HepG2 (cell line): ENCODE results near the gene MFSD12.

Experiments
- CEBPB ChIP-seq: IDR thresholded peaks from 2 replicates; pipeline ENCODE4 v1.6.1; 2011; ENCODE audit warnings: low read depth, low read length, improper control_type of control experiment, borderline replicate concordance
- EP300 ChIP-seq, 3 experiments: sonication (generic) in 1 of 3; formaldehyde crosslinking in 1 of 3; IDR thresholded peaks; 2 replicates each; pipeline versions ENCODE4 v1.5.1 to v1.6.1; 2011 to 2020; ENCODE audit warnings: low read depth in 2 of 3, low read length in 2 of 3, borderline replicate concordance in 1 of 3, improper control_type of control experiment in 1 of 3, mild to moderate bottlenecking in 1 of 3, missing genetic modification reagents in 1 of 3, moderate library complexity in 1 of 3
- EZH2 ChIP-seq: conservative IDR thresholded peaks from 2 replicates; pipeline ENCODE4 v1.6.1; 2012; ENCODE audit warnings: mild to moderate bottlenecking, low read depth, low read length, moderate library complexity
- HNF4G ChIP-seq, 2 experiments: sonication (generic) in 1 of 2; formaldehyde crosslinking in 1 of 2; IDR thresholded peaks; 2 replicates each; pipeline versions ENCODE4 v1.4.0 to v1.6.1; 2011 to 2020; ENCODE audit warnings: borderline replicate concordance in 2 of 2, low read depth in 2 of 2, mild to moderate bottlenecking in 2 of 2, low read length in 1 of 2, missing genetic modification reagents in 1 of 2, moderate library complexity in 1 of 2
- HNRNPL ChIP-seq: fragments of 200-400 bp; formaldehyde crosslinking; IDR thresholded peaks from 2 replicates; pipeline ENCODE4 v1.6.1; 2017; ENCODE audit warnings: mild to moderate bottlenecking, low read depth, low read length
- LBX2 ChIP-seq: sonication (generic); formaldehyde crosslinking; IDR thresholded peaks from 2 replicates; pipeline ENCODE4 v1.5.0; 2020; ENCODE audit warnings: missing genetic modification reagents, mild to moderate bottlenecking, borderline replicate concordance
- MEIS1 ChIP-seq: sonication (generic); formaldehyde crosslinking; IDR thresholded peaks from 2 replicates; pipeline ENCODE4 v1.9.0; 2021; ENCODE audit warnings: mild to moderate bottlenecking, missing genetic modification reagents, moderate library complexity, borderline replicate concordance
- NFAT5 ChIP-seq: sonication (generic); formaldehyde crosslinking; IDR thresholded peaks from 2 replicates; pipeline ENCODE4 v1.4.0; 2020; ENCODE audit warnings: missing genetic modification reagents
- POLR2A ChIP-seq, 2 experiments: IDR thresholded peaks; 2 replicates each; pipeline ENCODE4 v1.6.1; 2011; ENCODE audit warnings: low read depth in 2 of 2, low read length in 2 of 2, mild to moderate bottlenecking in 1 of 2, moderate library complexity in 1 of 2; ENCODE audit not compliant: insufficient read depth in 1 of 2
- RAD21 ChIP-seq: fragments of 450-650 bp; formaldehyde crosslinking; IDR thresholded peaks from 2 replicates; pipeline ENCODE4 v1.5.0; 2020; ENCODE audit warnings: mild to moderate bottlenecking
- RBFOX2 ChIP-seq: fragments of 200-400 bp; formaldehyde crosslinking; IDR thresholded peaks from 2 replicates; pipeline ENCODE4 v1.6.1; 2017; ENCODE audit warnings: low read depth, mild to moderate bottlenecking, low read length
- ZNF282 ChIP-seq: fragments of 450-650 bp; IDR thresholded peaks from 2 replicates; pipeline ENCODE4 v1.6.1; 2018; ENCODE audit not compliant: partially characterized antibody
- ZNF746 ChIP-seq: sonication (generic); formaldehyde crosslinking; IDR thresholded peaks from 2 replicates; pipeline ENCODE4 v1.8.0; 2022; ENCODE audit warnings: mild to moderate bottlenecking, missing genetic modification reagents
- ZZZ3 ChIP-seq: sonication (generic); formaldehyde crosslinking; IDR thresholded peaks from 2 replicates; pipeline ENCODE4 v1.4.0; 2020; ENCODE audit warnings: missing genetic modification reagents, mild to moderate bottlenecking, borderline replicate concordance

DNA sequence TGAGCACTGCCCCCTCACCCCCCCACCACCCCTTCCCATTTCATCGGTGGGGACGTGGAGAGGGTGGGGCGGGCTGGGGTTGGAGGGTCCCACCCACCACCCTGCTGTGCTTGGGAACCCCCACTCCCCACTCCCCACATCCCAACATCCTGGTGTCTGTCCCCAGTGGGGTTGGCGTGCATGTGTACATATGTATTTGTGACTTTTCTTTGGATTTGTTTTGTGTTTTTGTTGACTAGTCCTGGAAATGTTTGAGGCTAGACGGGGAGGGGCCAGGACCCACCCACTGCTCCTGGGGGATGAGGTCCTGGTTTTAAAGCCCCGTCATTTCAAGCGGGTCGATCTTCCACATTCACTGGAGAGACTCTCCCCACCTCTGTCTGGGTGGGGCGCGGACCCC lies 21.4 kb downstream of the MFSD12 start:
- no peak for TF ChIP-seq ZZZ3
- no peak for TF ChIP-seq POLR2A (IDR thresholded peaks at IDR 0.05; ENCODE audit: insufficient read depth in 1 of 2, low read depth in 2 of 2, low read length in 2 of 2)
- no peak for TF ChIP-seq NFAT5 (CRISPR knock-in tag)
- no peak for TF ChIP-seq LBX2
- no peak for TF ChIP-seq CEBPB
- TF ChIP-seq ZNF746 (CRISPR knock-in tag) = no peak
- TF ChIP-seq HNRNPL = no peak
- TF ChIP-seq ZNF282 = no peak
- TF ChIP-seq EZH2 = no peak
- no peak for TF ChIP-seq MEIS1
- no peak for TF ChIP-seq RAD21 (CRISPR knock-in tag)
- no peak for TF ChIP-seq HNF4G (IDR thresholded peaks at IDR 0.05; ENCODE audit: borderline replicate concordance, low read depth, low read length)
- no peak for TF ChIP-seq HNF4G (CRISPR knock-in tag; IDR thresholded peaks at IDR 0.05; ENCODE audit: borderline replicate concordance, low read depth)
- no peak for TF ChIP-seq RBFOX2
- no peak for TF ChIP-seq EP300 (IDR thresholded peaks at IDR 0.05; ENCODE audit: low read depth in 2 of 2, low read length in 2 of 2)
- TF ChIP-seq EP300 (CRISPR knock-in tag; IDR thresholded peaks at IDR 0.05; ENCODE audit: borderline replicate concordance) = no peak
